ENCODE results near the gene FOXS1. TPM values are rescaled to one million over a fixed set of nuclear protein-coding genes. Genes with fewer than 3 reads are reported as not detected.

The FOXS1 gene
- polyA plus RNA-seq (ENCODE audit: insufficient read length) = 3.9 TPM
- long read RNA-seq, donor 1, transcript FOXS1-201 (1 exons, 1,319 nt) = major isoform, 22 of 22 reads
- long read RNA-seq, donor 1, partial matches to known transcripts = 0 of 22 reads
- long read RNA-seq, donor 1, other reads (novel, unspliced or antisense) = 0 of 22 reads
- long read RNA-seq, donor 2, transcript FOXS1-201 (1 exons, 1,319 nt) = major isoform, 6 of 6 reads
- long read RNA-seq, donor 2, partial matches to known transcripts = 0 of 6 reads
- long read RNA-seq, donor 2, other reads (novel, unspliced or antisense) = 0 of 6 reads
- long read RNA-seq, donor 3, partial matches to known transcripts = 0 of 3 reads
- long read RNA-seq, donor 3, other reads (novel, unspliced or antisense) = 0 of 3 reads
- long read RNA-seq, donor 4 = 0 reads
- long read RNA-seq, donor 5, transcript FOXS1-201 (1 exons, 1,319 nt) = major isoform, 11 of 11 reads
- long read RNA-seq, donor 5, partial matches to known transcripts = 0 of 11 reads
- long read RNA-seq, donor 5, other reads (novel, unspliced or antisense) = 0 of 11 reads
- long read RNA-seq, donor 6, transcript FOXS1-201 (1 exons, 1,319 nt) = major isoform, 7 of 7 reads
- long read RNA-seq, donor 6, partial matches to known transcripts = 0 of 7 reads
- long read RNA-seq, donor 6, other reads (novel, unspliced or antisense) = 0 of 7 reads
- long read RNA-seq, donor 7, transcript FOXS1-201 (1 exons, 1,319 nt) = major isoform, 14 of 14 reads
- long read RNA-seq, donor 7, partial matches to known transcripts = 0 of 14 reads
- long read RNA-seq, donor 7, other reads (novel, unspliced or antisense) = 0 of 14 reads
- long read RNA-seq, donor 8, transcript FOXS1-201 (1 exons, 1,319 nt) = major isoform, 6 of 6 reads
- long read RNA-seq, donor 8, partial matches to known transcripts = 0 of 6 reads
- long read RNA-seq, donor 8, other reads (novel, unspliced or antisense) = 0 of 6 reads

GRCh38 chr20:31845300-31845863 is at the start of gene FOXS1:
FOXS1 (minus strand) TSS chr20:31845604; CDS start chr20:31845542, 62 bp downstream.
- peak; percentile 77 for DNase-seq

GRCh38 chr20:31890646-31891045 is 45.2 kb upstream of the FOXS1 start:
- DNase-seq = no peak

- DNase-seq = no peak
These were observed 38.4 kb upstream of the FOXS1 start for GRCh38 chr20:31883829-31884228.

- no peak for DNase-seq
These were observed 36.5 kb upstream of the FOXS1 start for GRCh38 chr20:31881945-31882344.

GRCh38 chr20:31879143-31879987 is 34.0 kb upstream of the FOXS1 start:
- peak; percentile 94 for DNase-seq

- DNase-seq = no peak
These were observed 32.3 kb upstream of the FOXS1 start for GRCh38 chr20:31877684-31878083.

- DNase-seq = no peak
These were observed 30.3 kb upstream of the FOXS1 start for GRCh38 chr20:31875671-31876070.

GRCh38 chr20:31872406-31872805 is 27.0 kb upstream of the FOXS1 start:
- no peak for DNase-seq

GRCh38 chr20:31871618-31871954 is 26.2 kb upstream of the FOXS1 start:
- DNase-seq = no peak

- no peak for DNase-seq
These were observed 25.6 kb upstream of the FOXS1 start for GRCh38 chr20:31870726-31871617.

- peak; percentile 48 for DNase-seq
These were observed 24.7 kb upstream of the FOXS1 start, which contains the start of the genes DUSP15 and TTLL9 for GRCh38 chr20:31869942-31870725. DUSP15 (minus strand) TSS chr20:31870527; CDS start chr20:31870337, 190 bp downstream. TTLL9 (plus strand) TSS chr20:31870634; CDS start chr20:31871127, 493 bp downstream.

- no peak for DNase-seq
These were observed 24.2 kb upstream of the FOXS1 start for GRCh38 chr20:31869673-31869941.

- DNase-seq = no peak
These were observed 23.7 kb upstream of the FOXS1 start for GRCh38 chr20:31868853-31869672.

- DNase-seq = no peak
These were observed 20.8 kb upstream of the FOXS1 start for GRCh38 chr20:31866221-31866620.

GRCh38 chr20:31864521-31865400 is 19.4 kb upstream of the FOXS1 start:
- DNase-seq = no peak

- DNase-seq = no peak
These were observed 18.1 kb upstream of the FOXS1 start for GRCh38 chr20:31863296-31864085.

GRCh38 chr20:31862506-31862905 is 17.1 kb upstream of the FOXS1 start:
- no peak for DNase-seq

All from left kidney (tissue), 8 donors.